HG03521 (cell line): ENCODE measurements around the gene P2RY14.

ENCODE experiments used
- ATAC-seq: cut with Tn5 transposase; IDR thresholded peaks from one replicate; pipeline ENCODE4 v1.9.1; 2021; ENCODE audit warnings: mild to moderate bottlenecking, moderate library complexity; ENCODE audit not compliant: unreplicated experiment

The P2RY14 gene

GRCh38 chr3:151278230-151278629 lies at the start of gene P2RY14:
P2RY14 (minus strand) TSS chr3:151278542; CDS start chr3:151214316, 64,226 bp downstream.
- no peak for ATAC-seq

DNA sequence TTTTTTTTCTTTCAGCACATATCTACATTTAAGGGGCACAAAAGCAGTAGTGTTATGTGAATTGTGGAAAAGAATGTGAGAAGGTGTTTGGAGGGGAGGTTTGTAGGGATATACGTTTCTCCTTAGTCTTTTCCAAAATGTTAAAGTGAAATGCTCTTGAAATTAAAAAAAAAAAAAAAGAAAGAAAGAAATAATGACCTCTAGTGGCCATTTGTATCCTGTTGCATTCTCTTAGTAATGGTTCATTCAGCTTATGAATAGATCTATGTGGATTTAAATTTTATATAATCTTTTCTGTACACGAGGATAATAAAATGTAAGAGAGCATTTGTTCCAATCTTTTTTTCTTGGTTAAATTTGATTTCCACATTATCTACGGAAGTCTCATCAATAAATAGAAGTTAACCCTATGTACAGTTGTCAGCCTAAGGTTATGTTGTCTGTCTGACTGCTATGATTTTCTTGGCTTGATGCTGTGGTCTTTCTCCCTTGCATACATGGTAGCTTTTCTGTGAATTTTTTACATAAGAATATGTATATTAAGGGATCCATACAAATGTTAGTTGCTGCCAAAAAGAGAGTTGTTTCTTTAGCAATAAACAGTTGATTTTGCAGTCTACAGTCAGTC lies 49.3 kb upstream of the P2RY14 start:
- ATAC-seq, result no peak

GRCh38 chr3:151322511-151322910 lies 44.2 kb upstream of the P2RY14 start:
- no peak for ATAC-seq

DNA sequence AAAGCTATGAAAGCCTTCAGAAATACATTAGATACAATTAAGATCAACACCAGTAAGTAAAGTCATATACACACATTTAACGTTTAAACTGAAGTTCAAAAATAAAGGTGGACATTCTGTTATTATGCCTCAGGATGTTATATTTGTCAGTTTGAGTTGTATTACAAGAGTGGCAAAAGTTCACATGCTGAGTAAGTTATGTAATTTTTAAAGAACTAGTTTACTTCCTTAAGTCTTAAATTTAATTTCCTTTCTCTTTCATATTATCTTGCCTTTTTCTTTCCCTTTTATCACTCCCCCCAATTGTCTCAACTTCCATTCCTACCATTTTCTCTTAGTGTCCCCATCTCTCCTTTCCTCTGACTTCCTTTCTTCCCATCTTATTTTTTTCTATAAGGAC lies 43.2 kb upstream of the P2RY14 start:
- ATAC-seq, result no peak

- ATAC-seq, result no peak
These were observed 41.8 kb upstream of the P2RY14 start for GRCh38 chr3:151320131-151320530.

- no peak for ATAC-seq
These were observed 41.3 kb upstream of the P2RY14 start for GRCh38 chr3:151319628-151320027.

- ATAC-seq, result no peak
These were observed 40.6 kb upstream of the P2RY14 start for GRCh38 chr3:151318991-151319390.

DNA sequence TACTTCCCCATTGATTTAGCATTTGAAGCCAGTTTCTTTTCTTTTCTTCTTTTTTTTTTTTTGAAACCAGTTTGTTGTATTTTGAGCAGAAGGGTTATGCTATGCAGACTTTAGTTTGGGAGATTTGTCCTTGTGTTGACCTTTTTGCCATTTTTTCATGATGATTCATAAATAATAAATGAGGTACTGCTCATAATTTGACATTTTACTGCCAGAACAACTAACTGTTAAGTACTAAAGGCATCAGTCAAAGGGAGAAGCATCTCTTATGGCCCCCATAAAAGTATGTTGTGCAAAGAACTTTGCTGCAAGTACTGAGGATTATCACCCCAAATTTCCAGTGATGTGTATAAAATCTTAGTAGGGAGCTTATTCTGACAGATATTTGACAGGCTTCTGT lies 40.0 kb upstream of the P2RY14 start:
- ATAC-seq, result no peak

DNA sequence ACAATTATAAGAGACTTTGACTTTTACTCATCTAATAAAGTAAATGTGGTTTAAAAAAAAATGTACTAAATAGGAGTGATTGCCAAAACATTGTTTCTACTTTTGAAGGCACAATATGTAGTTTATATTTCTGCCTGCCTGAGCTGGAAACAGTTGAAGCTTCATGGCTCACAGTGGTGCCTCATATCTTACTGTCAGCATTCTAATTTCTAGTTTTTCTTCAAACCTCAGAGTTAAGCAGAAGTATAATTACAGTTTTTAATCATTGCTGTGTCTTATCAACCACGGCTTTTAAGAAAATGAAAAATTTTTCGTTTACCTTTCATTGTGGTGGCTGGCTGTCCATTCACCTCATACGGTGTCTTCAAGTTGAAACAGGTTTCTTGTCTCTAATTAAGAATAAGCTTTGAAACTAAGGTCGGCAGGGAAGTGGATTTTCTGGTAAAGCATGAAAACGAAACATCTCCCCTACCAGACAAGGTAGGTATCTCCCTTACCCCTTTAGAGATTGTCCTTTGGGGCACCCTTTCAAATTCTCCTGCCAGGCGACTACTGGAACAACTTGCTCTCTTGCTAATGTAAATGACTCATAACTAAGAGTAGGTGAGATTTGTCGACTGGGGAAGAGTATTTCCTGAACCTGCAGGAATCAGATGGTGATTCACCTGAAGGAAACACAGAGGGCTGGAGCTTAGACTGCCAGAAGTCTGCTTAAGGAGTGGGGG lies 38.1 kb upstream of the P2RY14 start, which contains the start of gene GPR87:
GPR87 (minus strand) TSS at position 554 of the 725 bp plus-strand sequence. CDS start 16,720 bp downstream, outside the sequence.
- ATAC-seq, result no peak

GRCh38 chr3:151315846-151316245 lies 37.5 kb upstream of the P2RY14 start:
- ATAC-seq, result no peak

DNA sequence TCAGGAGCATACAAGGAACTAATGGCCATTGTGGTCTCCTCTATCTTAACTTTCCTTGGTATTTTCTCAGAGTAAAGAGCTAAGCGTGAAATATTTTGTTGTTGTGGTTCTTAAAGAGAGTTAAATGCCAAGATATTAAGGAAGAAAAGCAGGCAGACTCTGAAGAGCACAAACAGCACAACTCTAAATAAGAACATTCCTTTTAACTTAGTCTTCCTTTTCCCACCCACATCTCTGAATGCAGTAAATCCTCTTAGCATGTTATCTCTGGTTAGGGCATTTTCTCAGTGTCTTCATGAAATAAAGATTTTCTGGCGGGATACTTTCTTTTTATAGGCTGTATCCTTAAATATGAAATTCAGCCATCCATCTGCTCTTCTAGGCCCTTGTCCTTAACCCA lies 36.8 kb upstream of the P2RY14 start:
- ATAC-seq, result no peak

GRCh38 chr3:151314593-151314992 lies 36.3 kb upstream of the P2RY14 start:
- no peak for ATAC-seq

- no peak for ATAC-seq
These were observed 35.8 kb upstream of the P2RY14 start for GRCh38 chr3:151314137-151314536.

GRCh38 chr3:151312972-151313371 lies 34.6 kb upstream of the P2RY14 start:
- no peak for ATAC-seq

DNA sequence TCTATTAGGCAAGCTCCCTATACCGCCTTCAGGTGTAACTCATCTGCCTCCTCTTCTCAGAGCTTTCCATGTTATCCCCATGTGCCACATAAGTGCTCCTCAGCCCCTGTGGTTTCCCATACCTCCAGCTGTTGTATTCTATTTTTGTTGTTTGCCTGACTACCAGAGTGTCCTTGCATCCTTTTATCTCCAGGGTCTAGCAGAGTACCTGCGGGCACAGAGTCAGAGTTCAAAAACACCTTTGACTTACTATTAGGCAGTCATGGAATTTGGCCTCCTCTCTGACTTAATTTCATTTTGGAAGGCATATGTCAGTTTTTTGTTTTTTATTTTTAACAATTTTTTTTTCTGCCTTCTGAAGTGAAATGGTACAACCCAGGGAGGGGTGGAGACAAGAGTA lies 31.2 kb upstream of the P2RY14 start:
- ATAC-seq, result no peak

- ATAC-seq, result no peak
These were observed 29.5 kb upstream of the P2RY14 start for GRCh38 chr3:151307583-151308488.

DNA sequence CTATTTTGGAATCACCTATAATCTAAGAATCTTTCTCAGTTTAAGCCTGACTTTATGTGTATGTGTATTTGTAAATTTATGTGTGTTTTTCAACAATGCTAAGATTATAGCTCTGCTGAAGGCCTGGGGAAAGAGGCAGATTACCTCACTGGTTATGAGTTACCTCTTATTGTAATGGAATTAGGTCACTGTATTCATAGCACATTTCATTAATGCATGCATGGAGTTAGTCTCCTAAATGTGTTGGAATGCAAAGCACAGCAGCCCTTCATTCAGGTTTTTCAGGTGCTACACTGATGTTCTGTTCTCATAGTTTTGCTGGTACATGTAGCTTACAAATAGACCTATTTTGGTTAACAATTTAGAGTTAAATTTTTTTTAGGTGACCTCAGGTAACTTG lies 28.8 kb upstream of the P2RY14 start:
- ATAC-seq, result no peak

DNA sequence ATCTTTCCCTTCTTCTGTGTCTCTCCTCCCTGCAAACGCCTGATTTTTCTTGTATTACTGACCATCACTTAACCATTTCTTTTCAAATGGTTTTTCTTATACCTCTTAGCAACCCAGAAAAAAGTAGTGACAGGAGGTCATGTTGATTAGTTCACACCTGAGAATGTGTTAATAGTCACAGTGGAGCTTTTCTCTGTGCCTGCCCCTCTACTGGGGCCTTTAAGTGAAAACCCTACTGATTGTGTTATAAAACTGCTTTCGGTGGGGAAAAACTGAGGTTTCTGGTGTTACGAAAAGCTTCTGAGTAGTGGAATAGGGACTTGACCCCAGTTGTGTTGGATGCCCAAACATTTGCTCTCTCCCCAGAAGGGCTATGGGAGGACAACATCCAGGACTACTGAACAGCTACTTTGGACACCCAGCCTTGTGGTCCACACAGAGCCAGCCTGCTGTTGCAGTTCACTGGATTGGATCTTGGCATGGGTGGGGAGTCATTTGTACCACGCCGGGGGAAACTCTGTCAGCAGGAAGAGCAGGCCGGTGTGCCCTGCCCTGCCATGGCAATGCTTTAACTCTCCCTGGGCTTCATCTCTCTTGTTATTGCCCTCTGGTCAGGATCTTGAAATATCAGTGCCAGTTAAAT lies 27.9 kb upstream of the P2RY14 start:
- ATAC-seq, result no peak

GRCh38 chr3:151305775-151306151 lies 27.4 kb upstream of the P2RY14 start:
- ATAC-seq, result no peak

GRCh38 chr3:151305060-151305774 lies 26.9 kb upstream of the P2RY14 start:
- no peak for ATAC-seq
